HFFc6 (cell line): ENCODE data around the gene BCAS3. TPM values are rescaled to one million over a fixed set of nuclear protein-coding genes. Genes with fewer than 3 reads are reported as not detected.

Experiments used
- DNase-seq: peaks from one replicate; pipeline ENCODE4 v3.0.0-alpha.2; 2018
- H3K27ac Mint-ChIP-seq: 2 replicates; pipeline ENCODE4 v1.8.0; 2020; ENCODE audit warnings: mild to moderate bottlenecking, mixed read lengths
- H3K27me3 Mint-ChIP-seq: 2 replicates; pipeline ENCODE4 v1.8.0; 2021; ENCODE audit warnings: mild to moderate bottlenecking, moderate library complexity, mixed read lengths; ENCODE audit not compliant: insufficient read depth
- H3K36me3 Mint-ChIP-seq: 2 replicates; pipeline ENCODE4 v1.8.0; 2021; ENCODE audit warnings: low read depth, mixed read lengths
- H3K4me1 Mint-ChIP-seq: 2 replicates; pipeline ENCODE4 v1.8.0; 2020; ENCODE audit warnings: low read depth, mixed read lengths
- H3K4me3 Mint-ChIP-seq: 2 replicates; pipeline ENCODE4 v1.8.0; 2020; ENCODE audit warnings: mild to moderate bottlenecking, moderate library complexity, mixed read lengths
- H3K9me3 Mint-ChIP-seq: 2 replicates; pipeline ENCODE4 v1.8.0; 2020; ENCODE audit warnings: mild to moderate bottlenecking, mixed read lengths
- CTCF ChIP-seq: fragments of 200-600 bp; sonication (generic); IDR thresholded peaks from 2 replicates; pipeline ENCODE4 v1.5.0; 2021; ENCODE audit warnings: antibody characterized with exemption, mild to moderate bottlenecking
- total RNA-seq, 6 experiments: library from RNA; stranded (reverse); fragmentation: NEBNext Ultra II Directional; extraction: Animal tissue kit (Norgen Biotek cat#: 25700); gene quantifications; 2 replicates in 1 of 6; 3 replicates in 5 of 6; pipeline ENCODE4 v1.2.3, GENCODE V29; 2021

Gene BCAS3
- total RNA-seq, 6 experiments from 2014 or later: 9.8 to 13.8 (median 12.0) TPM

GRCh38 chr17:60952747-60953146, 275.1 kb downstream of the BCAS3 start:
- H3K27me3 Mint-ChIP-seq: no peaks in the 10 kb centered on the region
- 0 out of 2 replicates have a peak, but pooled peaks cover 6% of the 10 kb centered on the region for H3K36me3 Mint-ChIP-seq
- no peaks in the 10 kb centered on the region for H3K9me3 Mint-ChIP-seq
- TF ChIP-seq CTCF: no peak
- H3K4me3 Mint-ChIP-seq: no peak overlapping the region
- DNase-seq: no peak
- no peak overlapping the region for H3K27ac Mint-ChIP-seq
- H3K4me1 Mint-ChIP-seq: peaks cover 2% of the 10 kb centered on the region

GRCh38 chr17:60959011-60959410, 281.4 kb downstream of the BCAS3 start:
- peaks cover 13% of the 10 kb centered on the region for H3K36me3 Mint-ChIP-seq
- TF ChIP-seq CTCF: no peak
- H3K27me3 Mint-ChIP-seq: no peaks in the 10 kb centered on the region
- H3K27ac Mint-ChIP-seq: no peak overlapping the region
- H3K4me3 Mint-ChIP-seq: no peak overlapping the region
- no peak for DNase-seq
- H3K9me3 Mint-ChIP-seq: peaks cover 8% of the 10 kb centered on the region
- peaks cover 32% of the 10 kb centered on the region for H3K4me1 Mint-ChIP-seq

GRCh38 chr17:60959696-60960095, 282.0 kb downstream of the BCAS3 start:
- Mint-ChIP-seq H3K27ac (peak overlapping the region; percentile 17; the same call in 1 of the 2 replicates), H3K27me3 (no peaks in the 10 kb centered on the region), H3K9me3 (peaks cover 12% of the 10 kb centered on the region)

GRCh38 chr17:60960398-60961065, 282.9 kb downstream of the BCAS3 start:
- Mint-ChIP-seq H3K4me3 (no peak overlapping the region; the same call in 1 of the 2 replicates), H3K27me3 (no peaks in the 10 kb centered on the region), H3K4me1 (peaks cover 32% of the 10 kb centered on the region), H3K9me3 (peaks cover 12% of the 10 kb centered on the region), H3K27ac (no peak overlapping the region), H3K36me3 (peaks cover 20% of the 10 kb centered on the region)
- DNase-seq: no peak
- no peak for TF ChIP-seq CTCF

More at GRCh38 chr17:60959696-60960095, 282.0 kb downstream of the BCAS3 start:
- peaks cover 20% of the 10 kb centered on the region for H3K36me3 Mint-ChIP-seq
- peaks cover 32% of the 10 kb centered on the region for H3K4me1 Mint-ChIP-seq
- no peak overlapping the region for H3K4me3 Mint-ChIP-seq
- TF ChIP-seq CTCF: no peak
- DNase-seq: no peak

- peaks cover 32% of the 10 kb centered on the region for H3K36me3 Mint-ChIP-seq
- no peaks in the 10 kb centered on the region for H3K27me3 Mint-ChIP-seq
- no peak overlapping the region for H3K27ac Mint-ChIP-seq
- peaks cover 20% of the 10 kb centered on the region for H3K9me3 Mint-ChIP-seq
- H3K4me1 Mint-ChIP-seq: peaks cover 24% of the 10 kb centered on the region
- H3K4me3 Mint-ChIP-seq: no peak overlapping the region
- no peak for TF ChIP-seq CTCF
- no peak for DNase-seq
These were observed 286.5 kb downstream of the BCAS3 start for GRCh38 chr17:60964160-60964559.
